ENCODE data around the gene FOCAD. TPM values are rescaled to one million over a fixed set of nuclear protein-coding genes. Genes with fewer than 3 reads are reported as not detected.

FOCAD gene
- total RNA-seq, 1 experiment from 2014 or later: 40.7 TPM

DNA sequence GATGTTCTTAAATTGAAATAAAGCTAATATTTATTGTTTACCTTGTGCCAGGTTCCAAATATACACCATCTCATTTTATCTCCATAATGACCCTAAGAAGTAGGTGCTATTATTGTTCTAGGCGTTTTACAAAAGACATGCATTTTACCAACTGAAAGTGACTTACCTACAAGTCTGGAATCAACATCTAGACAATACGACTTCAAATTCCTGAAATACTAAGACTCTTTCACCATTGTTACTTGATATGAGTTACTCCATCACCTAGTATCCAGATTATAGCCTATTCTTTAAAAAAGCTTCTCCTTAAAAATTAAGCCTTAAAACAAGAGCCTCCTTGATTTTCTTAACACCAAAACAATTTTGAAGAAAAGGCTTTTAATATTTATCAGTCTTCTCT is 334.1 kb downstream of the FOCAD start:
- H2AFZ ChIP-seq (ENCODE audit: low read depth, low read length, poor library complexity, severe bottlenecking): no peak overlapping the region
- no TSS peak for BruUV-seq (replicated peaks)
- ATAC-seq: no peak

More for the DNA sequence above, 334.1 kb downstream of the FOCAD start:
- no peaks in the 10 kb centered on the region for H3K27me3 ChIP-seq (ENCODE audit: insufficient read depth, low read length)
- ChIA-PET POLR2A (no interaction called here), CTCF (no interaction called here), RAD21 (ENCODE audit: low non-redundant PET in 1 of 2, low total read pairs in 2 of 2, uncharacterized antibody in 2 of 2, unreplicated experiment in 2 of 2) (no interaction called here)
- H3K9me3 ChIP-seq (ENCODE audit: control insufficient read depth in 1 of 2, insufficient read depth in 1 of 2, low read depth in 1 of 2, low read length in 2 of 2): no peaks in the 10 kb centered on the region
- no peak for DNase-seq (ENCODE audit: low read depth, low spot score)
- no peak overlapping the region for H3K27ac ChIP-seq (ENCODE audit: low read depth, low read length)
- no peak overlapping the region for H3K4me2 ChIP-seq (ENCODE audit: low read length)
- H3K4me1 ChIP-seq (ENCODE audit: control insufficient read depth in 1 of 2, insufficient read depth in 2 of 2, low read length in 2 of 2): no peaks in the 10 kb centered on the region
- H3K79me2 ChIP-seq (ENCODE audit: insufficient read depth, low read length): no peaks in the 10 kb centered on the region
- TF ChIP-seq EZH2phosphoT487 (IDR thresholded peaks at IDR 0.05; ENCODE audit: borderline replicate concordance): no peak
- no peak for TF ChIP-seq ELF1 (IDR thresholded peaks at IDR 0.05; ENCODE audit: borderline replicate concordance, low read depth)
- TF ChIP-seq, protein P1, sequence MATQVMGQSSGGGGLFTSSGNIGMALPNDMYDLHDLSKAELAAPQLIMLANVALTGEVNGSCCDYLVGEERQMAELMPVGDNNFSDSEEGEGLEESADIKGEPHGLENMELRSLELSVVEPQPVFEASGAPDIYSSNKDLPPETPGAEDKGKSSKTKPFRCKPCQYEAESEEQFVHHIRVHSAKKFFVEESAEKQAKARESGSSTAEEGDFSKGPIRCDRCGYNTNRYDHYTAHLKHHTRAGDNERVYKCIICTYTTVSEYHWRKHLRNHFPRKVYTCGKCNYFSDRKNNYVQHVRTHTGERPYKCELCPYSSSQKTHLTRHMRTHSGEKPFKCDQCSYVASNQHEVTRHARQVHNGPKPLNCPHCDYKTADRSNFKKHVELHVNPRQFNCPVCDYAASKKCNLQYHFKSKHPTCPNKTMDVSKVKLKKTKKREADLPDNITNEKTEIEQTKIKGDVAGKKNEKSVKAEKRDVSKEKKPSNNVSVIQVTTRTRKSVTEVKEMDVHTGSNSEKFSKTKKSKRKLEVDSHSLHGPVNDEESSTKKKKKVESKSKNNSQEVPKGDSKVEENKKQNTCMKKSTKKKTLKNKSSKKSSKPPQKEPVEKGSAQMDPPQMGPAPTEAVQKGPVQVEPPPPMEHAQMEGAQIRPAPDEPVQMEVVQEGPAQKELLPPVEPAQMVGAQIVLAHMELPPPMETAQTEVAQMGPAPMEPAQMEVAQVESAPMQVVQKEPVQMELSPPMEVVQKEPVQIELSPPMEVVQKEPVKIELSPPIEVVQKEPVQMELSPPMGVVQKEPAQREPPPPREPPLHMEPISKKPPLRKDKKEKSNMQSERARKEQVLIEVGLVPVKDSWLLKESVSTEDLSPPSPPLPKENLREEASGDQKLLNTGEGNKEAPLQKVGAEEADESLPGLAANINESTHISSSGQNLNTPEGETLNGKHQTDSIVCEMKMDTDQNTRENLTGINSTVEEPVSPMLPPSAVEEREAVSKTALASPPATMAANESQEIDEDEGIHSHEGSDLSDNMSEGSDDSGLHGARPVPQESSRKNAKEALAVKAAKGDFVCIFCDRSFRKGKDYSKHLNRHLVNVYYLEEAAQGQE (IDR thresholded peaks at IDR 0.05; ENCODE audit: low read depth): no peak
- TF ChIP-seq RAD21 (IDR thresholded peaks at IDR 0.05; ENCODE audit: low read depth): no peak
- no peak for TF ChIP-seq JUND (IDR thresholded peaks at IDR 0.05)
- no peak for TF ChIP-seq SIN3A (IDR thresholded peaks at IDR 0.05; ENCODE audit: low read depth)
- TF ChIP-seq TCF7L2 (IDR thresholded peaks at IDR 0.05; ENCODE audit: borderline replicate concordance, extremely low read depth, insufficient read depth, insufficient read length): no peak
- TF ChIP-seq CTCF (IDR thresholded peaks at IDR 0.05 in 2 of 3, conservative IDR thresholded peaks at IDR 0.05 in 1 of 3; ENCODE audit: borderline replicate concordance in 1 of 3, insufficient read depth in 1 of 3, low read depth in 2 of 3, low read length in 2 of 3): no peak
- no peak for TF ChIP-seq POLR2A (IDR thresholded peaks at IDR 0.05; ENCODE audit: borderline replicate concordance, extremely low read depth, insufficient read depth, insufficient read length)
- no peak for TF ChIP-seq SRF (IDR thresholded peaks at IDR 0.05; ENCODE audit: low read depth)
- TF ChIP-seq ZBTB33 (IDR thresholded peaks at IDR 0.05; ENCODE audit: extremely low read depth, insufficient replicate concordance, low read length): no peak
- TF ChIP-seq, protein P2, sequence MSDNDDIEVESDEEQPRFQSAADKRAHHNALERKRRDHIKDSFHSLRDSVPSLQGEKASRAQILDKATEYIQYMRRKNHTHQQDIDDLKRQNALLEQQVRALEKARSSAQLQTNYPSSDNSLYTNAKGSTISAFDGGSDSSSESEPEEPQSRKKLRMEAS (IDR thresholded peaks at IDR 0.05): no peak
- no peak for TF ChIP-seq POLR2AphosphoS5 (IDR thresholded peaks at IDR 0.05; ENCODE audit: low read depth, low read length)
- no peak for TF ChIP-seq ZFX (IDR thresholded peaks at IDR 0.05)
- H3K9me2 ChIP-seq (ENCODE audit: insufficient read depth): no peaks in the 10 kb centered on the region
- no peaks in the 10 kb centered on the region for H3K36me3 ChIP-seq (ENCODE audit: control insufficient read depth in 1 of 2, insufficient read depth in 2 of 2, low read length in 2 of 2)
- H4K20me1 ChIP-seq (ENCODE audit: insufficient read depth): no peaks in the 10 kb centered on the region
- H3K4me3 ChIP-seq (replicated peaks in 1 of 2; ENCODE audit: low read depth in 1 of 2, low read length in 2 of 2): no peak overlapping the region
- intact Hi-C loops (cut with micrococcal nuclease): no loop called here
- no peak overlapping the region for H3K9ac ChIP-seq (ENCODE audit: low read length)

All from HCT116 (cell line).